Sigmoid colon (tissue), 7 donors: Measurements from ENCODE around the gene CEP20. TPM values are rescaled to one million over a fixed set of nuclear protein-coding genes. Genes with fewer than 3 reads are reported as not detected.

ENCODE experiments used
- DNase-seq: peaks from one replicate; pipeline ENCODE4 v3.0.0-alpha.2; 2019
- H3K27ac ChIP-seq, 4 donors: fragments of 200-600 bp; sonication (generic); one replicate each; pipeline ENCODE4 v1.5.1; 2016 to 2019; ENCODE audit warnings: mild to moderate bottlenecking in 1 of 4
- H3K27me3 ChIP-seq, 3 donors: fragments of 200-600 bp; sonication (generic); one replicate each; pipeline ENCODE4 v1.5.1; 2019; ENCODE audit warnings: mild to moderate bottlenecking in 1 of 3
- H3K36me3 ChIP-seq, 4 donors: fragments of 200-600 bp; sonication (generic); one replicate each; pipeline ENCODE4 v1.5.1; 2016 to 2019
- H3K4me1 ChIP-seq, 4 donors: fragments of 200-600 bp; sonication (generic); one replicate each; pipeline ENCODE4 v1.5.1; 2017 to 2019
- H3K4me3 ChIP-seq, 4 donors: fragments of 200-600 bp; sonication (generic); one replicate each; pipeline ENCODE4 v1.5.1; 2017 to 2019; ENCODE audit warnings: mild to moderate bottlenecking in 2 of 4, moderate library complexity in 1 of 4
- H3K9me3 ChIP-seq, 4 donors: fragments of 200-600 bp in 3 of 4; sonication (generic) in 3 of 4; one replicate each; pipeline versions ENCODE4 v1.5.1 to v1.6.1; 2013 to 2019
- EP300 ChIP-seq, 4 donors: sonication (generic); formaldehyde crosslinking; IDR thresholded peaks; one replicate each; pipeline ENCODE4 v1.6.1; 2017; ENCODE audit warnings: antibody characterized with exemption in 4 of 4
- POLR2A ChIP-seq, 2 donors: fragments of 450-650 bp; IDR thresholded peaks; one replicate each; pipeline ENCODE4 v1.6.1; 2016; ENCODE audit warnings: antibody characterized with exemption in 2 of 2, mild to moderate bottlenecking in 2 of 2, moderate library complexity in 2 of 2
- POLR2AphosphoS5 ChIP-seq, 4 donors: sonication (generic); formaldehyde crosslinking; IDR thresholded peaks; one replicate each; pipeline ENCODE4 v1.6.1; 2017; ENCODE audit warnings: antibody characterized with exemption in 4 of 4
- WGBS, 2 donors: extraction: QIAGEN DNeasy Blood & Tissue Kit; methylation state at CpG; one replicate each; pipeline ENCODE4 v1.1.7; 2013; 5-methylcytosine and 5-hydroxymethylcytosine counted together
- intact Hi-C: fragments of 100-400 bp; cut with DNase I; formaldehyde crosslinking; loops from one replicate; pipeline ENCODE4 v1.15.1; 2023
- polyA plus RNA-seq, 3 donors: library from polyadenylated mRNA; stranded (reverse); fragments of 200-250 nt; gene quantifications; one replicate each; pipeline ENCODE4 v1.2.3, GENCODE V29; 2013
- total RNA-seq, 4 donors: library from RNA; depleted of rRNA; stranded (reverse); fragments of >200 nt; gene quantifications; one replicate each; pipeline ENCODE4 v1.1.0, GENCODE V29; 2016
- TF ChIP-seq, protein P1 (sequence below), 4 experiments: fragments of 450-650 bp in 3 of 4; fragments of 200-600 bp in 1 of 4; IDR thresholded peaks; one replicate each; pipeline ENCODE4 v1.5.1; 2016 to 2019; ENCODE audit warnings: antibody characterized with exemption in 4 of 4, mild to moderate bottlenecking in 3 of 4, moderate library complexity in 2 of 4
- donor health status: healthy with polysubstance abuse.
- donor health status: Bipolar disorder and iron deficiency.
- donor health status: healthy.

CEP20 gene
- total and polyA plus RNA-seq, 7 donors, result 23.9 to 44.2 (median 31.6) TPM

GRCh38 chr16:15907863-15908478 lies 19.6 kb upstream of the CEP20 start:
- 86 to 88% methylated on average over 7 of the region's 7 CpGs for WGBS, 2 donors
- no peak for TF ChIP-seq EP300 (IDR thresholded peaks at IDR 0.05)
- TF ChIP-seq POLR2AphosphoS5 (IDR thresholded peaks at IDR 0.05), result no peak
- TF ChIP-seq, protein P1, sequence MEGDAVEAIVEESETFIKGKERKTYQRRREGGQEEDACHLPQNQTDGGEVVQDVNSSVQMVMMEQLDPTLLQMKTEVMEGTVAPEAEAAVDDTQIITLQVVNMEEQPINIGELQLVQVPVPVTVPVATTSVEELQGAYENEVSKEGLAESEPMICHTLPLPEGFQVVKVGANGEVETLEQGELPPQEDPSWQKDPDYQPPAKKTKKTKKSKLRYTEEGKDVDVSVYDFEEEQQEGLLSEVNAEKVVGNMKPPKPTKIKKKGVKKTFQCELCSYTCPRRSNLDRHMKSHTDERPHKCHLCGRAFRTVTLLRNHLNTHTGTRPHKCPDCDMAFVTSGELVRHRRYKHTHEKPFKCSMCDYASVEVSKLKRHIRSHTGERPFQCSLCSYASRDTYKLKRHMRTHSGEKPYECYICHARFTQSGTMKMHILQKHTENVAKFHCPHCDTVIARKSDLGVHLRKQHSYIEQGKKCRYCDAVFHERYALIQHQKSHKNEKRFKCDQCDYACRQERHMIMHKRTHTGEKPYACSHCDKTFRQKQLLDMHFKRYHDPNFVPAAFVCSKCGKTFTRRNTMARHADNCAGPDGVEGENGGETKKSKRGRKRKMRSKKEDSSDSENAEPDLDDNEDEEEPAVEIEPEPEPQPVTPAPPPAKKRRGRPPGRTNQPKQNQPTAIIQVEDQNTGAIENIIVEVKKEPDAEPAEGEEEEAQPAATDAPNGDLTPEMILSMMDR (IDR thresholded peaks at IDR 0.05), result no peak
- TF ChIP-seq POLR2A (IDR thresholded peaks at IDR 0.05), result no peak
- Histone ChIP-seq H3K9me3 (no peaks in the 10 kb centered on the region), H3K36me3 (no peaks in the 10 kb centered on the region), H3K4me1 (no peaks in the 10 kb centered on the region), H3K4me3 (no peak overlapping the region), H3K27ac (no peak overlapping the region), H3K27me3 (no peaks in the 10 kb centered on the region)
- intact Hi-C loops, result no loop called here
- peak; percentile 26 for DNase-seq

DNA sequence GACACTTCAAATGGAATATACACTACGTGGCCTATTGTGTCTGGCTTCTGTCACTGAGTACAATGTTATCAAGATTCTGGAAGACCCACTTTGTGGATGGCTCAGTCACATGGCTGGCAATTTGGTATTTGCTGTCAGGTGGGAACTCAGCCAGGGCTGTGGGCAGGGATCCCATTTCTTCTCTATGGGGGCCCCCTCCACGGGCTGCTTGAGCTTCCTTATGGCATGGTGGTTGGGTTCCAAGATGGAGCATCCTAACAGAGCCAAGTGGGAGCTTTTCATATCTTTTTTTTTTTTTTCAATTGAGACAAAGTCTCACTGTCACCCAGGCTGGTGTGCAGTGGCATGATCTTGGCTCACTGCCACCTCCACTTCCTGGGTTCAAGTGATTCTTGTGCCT lies 18.0 kb upstream of the CEP20 start:
- Histone ChIP-seq H3K4me3 (no peak overlapping the region), H3K27me3 (no peaks in the 10 kb centered on the region), H3K27ac (no peak overlapping the region), H3K9me3 (no peaks in the 10 kb centered on the region), H3K36me3 (no peaks in the 10 kb centered on the region), H3K4me1 (no peaks in the 10 kb centered on the region)
- intact Hi-C loops, result no loop called here
- WGBS, 2 donors, result 77 to 81% methylated on average over 2 of the region's 2 CpGs
- TF ChIP-seq EP300 (IDR thresholded peaks at IDR 0.05) (no peak), POLR2A (IDR thresholded peaks at IDR 0.05) (no peak), POLR2AphosphoS5 (IDR thresholded peaks at IDR 0.05) (no peak)
- TF ChIP-seq, protein P1 (IDR thresholded peaks at IDR 0.05), result no peak
- peak; percentile 46 for DNase-seq

DNA sequence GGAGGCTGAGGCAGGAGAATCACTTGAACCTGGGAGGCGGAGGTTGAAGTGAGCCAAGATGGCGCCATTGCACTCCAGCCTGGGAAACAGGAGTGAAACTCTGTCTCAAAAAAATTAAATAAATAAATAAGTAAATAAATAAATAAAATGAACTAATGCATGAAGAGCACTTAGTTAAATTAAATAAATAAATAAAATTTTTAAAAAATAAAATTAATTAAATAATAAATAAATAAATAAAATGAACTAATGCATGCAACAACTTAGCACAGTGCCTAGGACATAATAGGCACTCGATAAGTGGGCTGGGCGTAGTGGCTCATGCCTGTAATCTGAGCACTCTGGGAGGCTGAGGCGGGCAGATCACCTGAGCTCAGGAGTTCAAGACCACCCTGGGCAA lies 15.6 kb upstream of the CEP20 start:
- no peaks in the 10 kb centered on the region for H3K36me3 ChIP-seq
- no peaks in the 10 kb centered on the region for H3K4me1 ChIP-seq
- TF ChIP-seq EP300 (IDR thresholded peaks at IDR 0.05) (no peak), POLR2A (IDR thresholded peaks at IDR 0.05) (no peak), POLR2AphosphoS5 (IDR thresholded peaks at IDR 0.05) (no peak)
- TF ChIP-seq, protein P1 (IDR thresholded peaks at IDR 0.05), result no peak
- H3K9me3 ChIP-seq, result no peaks in the 10 kb centered on the region
- WGBS, 2 donors, result 97% methylated on average over 5 of the region's 5 CpGs
- intact Hi-C loops, result no loop called here
- no peaks in the 10 kb centered on the region for H3K27me3 ChIP-seq
- H3K4me3 ChIP-seq, result no peak overlapping the region
- no peak for DNase-seq
- H3K27ac ChIP-seq, result no peak overlapping the region

DNA sequence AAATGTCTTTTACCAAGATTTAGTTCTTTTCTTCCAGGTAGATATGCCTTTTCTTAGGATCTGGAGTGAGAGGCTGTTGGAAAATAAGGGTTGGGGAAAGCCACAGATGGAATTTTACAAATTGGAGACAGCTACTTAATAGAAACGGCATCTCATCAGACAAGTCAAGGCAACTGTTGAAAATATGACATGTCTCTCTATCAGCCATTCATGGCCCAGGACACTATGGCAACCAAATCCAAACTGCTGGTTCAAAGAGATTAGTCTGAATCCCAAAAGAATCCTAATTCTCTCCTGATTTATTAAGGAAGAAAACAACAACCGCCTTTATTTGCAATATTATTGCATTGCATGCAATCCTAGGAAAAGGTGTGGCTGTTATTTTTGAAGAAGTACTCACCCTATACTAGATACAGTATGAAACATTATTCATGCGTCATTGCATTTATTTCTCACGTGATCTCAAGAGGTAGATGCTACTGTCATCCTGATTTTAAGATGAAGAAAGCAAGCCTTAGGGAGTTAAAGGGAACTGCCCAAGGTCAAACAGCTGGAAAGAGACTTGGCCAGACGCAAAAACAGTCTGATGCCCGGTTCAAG lies 12.6 kb upstream of the CEP20 start:
- WGBS, 2 donors, result 84 to 85% methylated on average over 6 of the region's 6 CpGs
- Histone ChIP-seq H3K9me3 (no peaks in the 10 kb centered on the region), H3K36me3 (no peaks in the 10 kb centered on the region), H3K4me1 (no peaks in the 10 kb centered on the region), H3K4me3 (no peak overlapping the region), H3K27ac (no peak overlapping the region), H3K27me3 (no peaks in the 10 kb centered on the region)
- no peak for DNase-seq
- intact Hi-C loops, result no loop called here
- no peak for TF ChIP-seq POLR2AphosphoS5 (IDR thresholded peaks at IDR 0.05)

GRCh38 chr16:15900357-15900756 lies 12.0 kb upstream of the CEP20 start:
- Histone ChIP-seq H3K4me1 (no peaks in the 10 kb centered on the region), H3K27me3 (no peaks in the 10 kb centered on the region), H3K4me3 (no peak overlapping the region), H3K36me3 (no peaks in the 10 kb centered on the region), H3K27ac (no peak overlapping the region), H3K9me3 (no peaks in the 10 kb centered on the region)
- TF ChIP-seq EP300 (IDR thresholded peaks at IDR 0.05) (no peak), POLR2AphosphoS5 (IDR thresholded peaks at IDR 0.05) (no peak), POLR2A (IDR thresholded peaks at IDR 0.05) (no peak)
- TF ChIP-seq, protein P1 (IDR thresholded peaks at IDR 0.05), result no peak
- no peak for DNase-seq
- intact Hi-C loops, result no loop called here
- 95 to 98% methylated on average over 3 of the region's 3 CpGs for WGBS, 2 donors
